Activated CD4-positive, alpha-beta T cell treated with anti-CD3 and anti-CD28 coated beads, Interleukin-2, amount 10 ng/mL, durations not matched to agents 7 days and 5 days (primary cell): ENCODE data around the gene STPG2. TPM values are rescaled to one million over a fixed set of nuclear protein-coding genes. Genes with fewer than 3 reads are reported as not detected.

Source experiments
- CTCF ChIA-PET: fragments of 350-600 bp; sonication (Branson Sonifier 250); formaldehyde crosslinking; loops from one replicate; lab custom pipeline; 2021; ENCODE audit warnings: antibody characterized with exemption; lab: Charles Lee
- POLR2A ChIA-PET: fragments of 350-600 bp; sonication (Branson Sonifier 250); formaldehyde crosslinking; loops from one replicate; lab custom pipeline; 2021; ENCODE audit warnings: antibody characterized with exemption; lab: Charles Lee
- DNase-seq: peaks from one replicate; pipeline ENCODE4 v3.0.0-alpha.2; 2020
- H3K27ac Mint-ChIP-seq: one replicate; pipeline ENCODE4 v1.8.0; 2021; ENCODE audit warnings: mild to moderate bottlenecking, moderate library complexity, mixed read lengths
- H3K27me3 Mint-ChIP-seq: one replicate; pipeline ENCODE4 v1.8.0; 2021; ENCODE audit warnings: mixed read lengths
- H3K36me3 Mint-ChIP-seq: one replicate; pipeline ENCODE4 v1.8.0; 2021; ENCODE audit warnings: low read depth, mixed read lengths
- H3K4me1 Mint-ChIP-seq: one replicate; pipeline ENCODE4 v1.8.0; 2021; ENCODE audit warnings: mixed read lengths
- H3K4me3 Mint-ChIP-seq: one replicate; pipeline ENCODE4 v1.8.0; 2021; ENCODE audit warnings: mild to moderate bottlenecking, moderate library complexity, mixed read lengths
- H3K9me3 Mint-ChIP-seq: one replicate; pipeline ENCODE4 v1.8.0; 2021; ENCODE audit warnings: mixed read lengths
- total RNA-seq, 2 experiments: library from RNA; stranded (reverse); gene quantifications; one replicate each; pipeline ENCODE4 v1.2.3, GENCODE V29; 2021

Gene STPG2
- total RNA-seq, 2 experiments from 2014 or later = 0.12 TPM; not detected in 1

- ChIA-PET POLR2A (no interaction called here), CTCF (no interaction called here)
- Mint-ChIP-seq H3K36me3 (no peaks in the 10 kb centered on the region), H3K4me1 (no peaks in the 10 kb centered on the region), H3K4me3 (no peak overlapping the region), H3K27ac (no peak overlapping the region), H3K27me3 (no peaks in the 10 kb centered on the region), H3K9me3 (peaks cover 3% of the 10 kb centered on the region)
- no peak for DNase-seq
Measured at GRCh38 chr4:97548186-97548585, 595.1 kb downstream of the STPG2 start.

GRCh38 chr4:97531351-97531750, 611.9 kb downstream of the STPG2 start:
- Mint-ChIP-seq H3K27me3 (no peaks in the 10 kb centered on the region), H3K4me1 (no peaks in the 10 kb centered on the region), H3K36me3 (no peaks in the 10 kb centered on the region), H3K27ac (no peak overlapping the region), H3K9me3 (peaks cover 3% of the 10 kb centered on the region), H3K4me3 (no peak overlapping the region)
- ChIA-PET POLR2A (no interaction called here), CTCF (no interaction called here)
- DNase-seq = no peak

- no peaks in the 10 kb centered on the region for H3K4me1 Mint-ChIP-seq
- no peak overlapping the region for H3K4me3 Mint-ChIP-seq
Measured at GRCh38 chr4:97530676-97531075, 612.6 kb downstream of the STPG2 start.

GRCh38 chr4:97525236-97525635, 618.0 kb downstream of the STPG2 start:
- Mint-ChIP-seq H3K27me3 (no peaks in the 10 kb centered on the region), H3K9me3 (no peaks in the 10 kb centered on the region), H3K36me3 (no peaks in the 10 kb centered on the region), H3K4me3 (no peak overlapping the region), H3K4me1 (no peaks in the 10 kb centered on the region), H3K27ac (no peak overlapping the region)
- ChIA-PET CTCF (no interaction called here), POLR2A (no interaction called here)
- no peak for DNase-seq

More at GRCh38 chr4:97530676-97531075, 612.6 kb downstream of the STPG2 start:
- Mint-ChIP-seq H3K27me3 (no peaks in the 10 kb centered on the region), H3K27ac (no peak overlapping the region), H3K9me3 (peaks cover 3% of the 10 kb centered on the region), H3K36me3 (no peaks in the 10 kb centered on the region)
- POLR2A ChIA-PET = no interaction called here
- DNase-seq = no peak
- CTCF ChIA-PET = no interaction called here

GRCh38 chr4:97517939-97518338, 625.3 kb downstream of the STPG2 start:
- no peak overlapping the region for H3K27ac Mint-ChIP-seq
- no peaks in the 10 kb centered on the region for H3K36me3 Mint-ChIP-seq
- POLR2A ChIA-PET = no interaction called here
- no peak for DNase-seq
- H3K4me3 Mint-ChIP-seq = no peak overlapping the region
- no peaks in the 10 kb centered on the region for H3K4me1 Mint-ChIP-seq
- CTCF ChIA-PET = no interaction called here
- H3K27me3 Mint-ChIP-seq = no peaks in the 10 kb centered on the region
- no peaks in the 10 kb centered on the region for H3K9me3 Mint-ChIP-seq

- H3K27ac Mint-ChIP-seq = no peak overlapping the region
- DNase-seq = no peak
- H3K27me3 Mint-ChIP-seq = no peaks in the 10 kb centered on the region
- ChIA-PET POLR2A (no interaction called here), CTCF (no interaction called here)
- H3K36me3 Mint-ChIP-seq = no peaks in the 10 kb centered on the region
- H3K9me3 Mint-ChIP-seq = peaks cover 2% of the 10 kb centered on the region
- no peak overlapping the region for H3K4me3 Mint-ChIP-seq
- no peaks in the 10 kb centered on the region for H3K4me1 Mint-ChIP-seq
Measured at GRCh38 chr4:97513917-97514316, 629.4 kb downstream of the STPG2 start.

Other genes with a start within 250 kb of the STPG2 start
- gene RAP1GDS1, start 117.9 kb upstream of the STPG2 start, total RNA-seq = 10 to 100 TPM; 49.9 to 55.4 TPM